CD4-positive, alpha-beta T cell treated with Interleukin-1 beta for 1 hour (primary cell): ENCODE results near the gene RNF39.
"Not testable (repeated sequence)": the region's sequence is repeated elsewhere in the genome, so short reads cannot be mapped to it uniquely, and the experiment has no call there.

ENCODE experiments used
- DNase-seq, 2 donors: peaks; one replicate each; pipeline ENCODE4 v3.0.0-alpha.2; 2020 to 2022

Gene RNF39

GRCh38 chr6:30075094-30075789, at the start of gene RNF39:
TSS of gene RNF39 (minus strand) at chr6:30075769. CDS start at chr6:30075585, 184 bp downstream.
- peak in 1 of 2 donors; percentile 23 for DNase-seq

- no peak for DNase-seq
These were observed 46.9 kb upstream of the RNF39 start for GRCh38 chr6:30122515-30122914.

GRCh38 chr6:30121446-30122366, 46.1 kb upstream of the RNF39 start:
- no peak for DNase-seq

GRCh38 chr6:30118691-30119090, 43.1 kb upstream of the RNF39 start:
- not testable (repeated sequence) for DNase-seq

- no peak for DNase-seq
These were observed 41.2 kb upstream of the RNF39 start for GRCh38 chr6:30116724-30117123.

- no peak for DNase-seq
These were observed 38.3 kb upstream of the RNF39 start for GRCh38 chr6:30113841-30114240.

GRCh38 chr6:30113003-30113759, 37.6 kb upstream of the RNF39 start, which contains the start of gene TRIM31:
TSS of gene TRIM31 (minus strand) at chr6:30113090. CDS start at chr6:30112805, 285 bp downstream.
- no peak for DNase-seq

GRCh38 chr6:30112402-30112994, 36.9 kb upstream of the RNF39 start:
- DNase-seq, result no peak

- DNase-seq, result no peak
These were observed 35.8 kb upstream of the RNF39 start for GRCh38 chr6:30111266-30111856.

- no peak for DNase-seq
These were observed 29.1 kb upstream of the RNF39 start for GRCh38 chr6:30104661-30105060.

- DNase-seq, result peak in 1 of 2 donors; percentile 8
These were observed 28.3 kb upstream of the RNF39 start for GRCh38 chr6:30103872-30104179.

- DNase-seq, result peak; percentile 84 to 87
These were observed 27.7 kb upstream of the RNF39 start for GRCh38 chr6:30102970-30103871.

- DNase-seq, result no peak
These were observed 26.9 kb upstream of the RNF39 start for GRCh38 chr6:30102414-30102969.

- DNase-seq, result peak; percentile 72 to 73
These were observed 26.2 kb upstream of the RNF39 start for GRCh38 chr6:30101444-30102413.

GRCh38 chr6:30100585-30101443, 25.2 kb upstream of the RNF39 start:
- peak; percentile 5 to 6 for DNase-seq

- DNase-seq, result no peak
These were observed 24.6 kb upstream of the RNF39 start for GRCh38 chr6:30100154-30100553.

- no peak for DNase-seq
These were observed 22.6 kb upstream of the RNF39 start for GRCh38 chr6:30097902-30098768.

GRCh38 chr6:30096829-30097228, 21.3 kb upstream of the RNF39 start:
- DNase-seq, result no peak
